Liver (tissue), 3 donors: ENCODE data around the gene BMAL1.

Experiments used
- CTCF ChIP-seq: fragments of 150-350 bp; IDR thresholded peaks from 2 replicates; pipeline ENCODE4 v1.5.1; 2017; ENCODE audit warnings: improper control_type of control experiment, low read depth, low read length; ENCODE audit not compliant: missing input control
- FOXA1 ChIP-seq: IDR thresholded peaks from 2 replicates; pipeline ENCODE4 v1.6.1; 2016; ENCODE audit warnings: antibody characterized with exemption
- GABPA ChIP-seq, 2 donors: IDR thresholded peaks in 1 of 2; conservative IDR thresholded peaks in 1 of 2; 2 replicates each; pipeline ENCODE4 v1.6.1; 2016; ENCODE audit warnings: antibody characterized with exemption in 2 of 2, mild to moderate bottlenecking in 1 of 2, moderate library complexity in 1 of 2
- MAX ChIP-seq: IDR thresholded peaks from 2 replicates; pipeline ENCODE4 v1.6.1; 2016; ENCODE audit warnings: antibody characterized with exemption
- NR2F2 ChIP-seq: IDR thresholded peaks from 2 replicates; pipeline ENCODE4 v1.6.1; 2016; ENCODE audit warnings: antibody characterized with exemption
- RAD21 ChIP-seq, 2 donors: IDR thresholded peaks; 2 replicates each; pipeline ENCODE4 v1.6.1; 2016; ENCODE audit warnings: antibody characterized with exemption in 2 of 2, mild to moderate bottlenecking in 2 of 2
- SP1 ChIP-seq: IDR thresholded peaks from 2 replicates; pipeline ENCODE4 v1.6.1; 2018; ENCODE audit warnings: antibody characterized with exemption, mild to moderate bottlenecking
- YY1 ChIP-seq: IDR thresholded peaks from 2 replicates; pipeline ENCODE4 v1.6.1; 2016; ENCODE audit warnings: antibody characterized with exemption, mild to moderate bottlenecking
- TF ChIP-seq, protein P1 (sequence below): IDR thresholded peaks from 2 replicates; pipeline ENCODE4 v1.6.1; 2016; ENCODE audit warnings: antibody characterized with exemption
- donor health status: healthy.
- donor health status: healthy.

DNA sequence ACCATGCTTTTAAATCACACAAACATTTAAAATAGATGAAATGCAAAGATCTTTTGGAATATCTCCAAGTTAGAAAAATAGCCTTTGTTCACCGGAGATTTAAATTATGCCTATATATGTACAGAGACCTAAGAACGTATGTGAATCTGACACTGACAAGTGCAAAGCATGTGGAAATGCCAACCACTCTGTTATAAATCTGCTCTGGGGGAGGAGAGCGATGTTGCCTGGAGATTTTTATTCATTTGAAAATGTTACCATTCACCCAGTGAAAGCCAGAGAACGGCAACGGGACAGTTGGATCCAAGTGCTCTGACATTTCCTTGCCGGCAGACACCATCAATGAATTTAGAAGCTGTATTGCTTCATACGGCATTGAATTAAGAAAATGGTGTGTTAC, 39.8 kb upstream of the BMAL1 start:
- no peak for TF ChIP-seq CTCF
- TF ChIP-seq SP1, result no peak
- TF ChIP-seq MAX, result no peak
- TF ChIP-seq YY1, result no peak
- TF ChIP-seq, protein P1, sequence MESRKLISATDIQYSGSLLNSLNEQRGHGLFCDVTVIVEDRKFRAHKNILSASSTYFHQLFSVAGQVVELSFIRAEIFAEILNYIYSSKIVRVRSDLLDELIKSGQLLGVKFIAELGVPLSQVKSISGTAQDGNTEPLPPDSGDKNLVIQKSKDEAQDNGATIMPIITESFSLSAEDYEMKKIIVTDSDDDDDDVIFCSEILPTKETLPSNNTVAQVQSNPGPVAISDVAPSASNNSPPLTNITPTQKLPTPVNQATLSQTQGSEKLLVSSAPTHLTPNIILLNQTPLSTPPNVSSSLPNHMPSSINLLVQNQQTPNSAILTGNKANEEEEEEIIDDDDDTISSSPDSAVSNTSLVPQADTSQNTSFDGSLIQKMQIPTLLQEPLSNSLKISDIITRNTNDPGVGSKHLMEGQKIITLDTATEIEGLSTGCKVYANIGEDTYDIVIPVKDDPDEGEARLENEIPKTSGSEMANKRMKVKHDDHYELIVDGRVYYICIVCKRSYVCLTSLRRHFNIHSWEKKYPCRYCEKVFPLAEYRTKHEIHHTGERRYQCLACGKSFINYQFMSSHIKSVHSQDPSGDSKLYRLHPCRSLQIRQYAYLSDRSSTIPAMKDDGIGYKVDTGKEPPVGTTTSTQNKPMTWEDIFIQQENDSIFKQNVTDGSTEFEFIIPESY, result no peak
- no peak for TF ChIP-seq RAD21 (IDR thresholded peaks at IDR 0.05)
- no peak for TF ChIP-seq NR2F2
- no peak for TF ChIP-seq GABPA (IDR thresholded peaks at IDR 0.05 in 1 of 2, conservative IDR thresholded peaks at IDR 0.05 in 1 of 2)
- TF ChIP-seq FOXA1, result no peak
